ENCODE data around the gene EMCN.
"Not testable (repeated sequence)": the region's sequence is repeated elsewhere in the genome, so short reads cannot be mapped to it uniquely, and the experiment has no call there.

The EMCN gene

DNA sequence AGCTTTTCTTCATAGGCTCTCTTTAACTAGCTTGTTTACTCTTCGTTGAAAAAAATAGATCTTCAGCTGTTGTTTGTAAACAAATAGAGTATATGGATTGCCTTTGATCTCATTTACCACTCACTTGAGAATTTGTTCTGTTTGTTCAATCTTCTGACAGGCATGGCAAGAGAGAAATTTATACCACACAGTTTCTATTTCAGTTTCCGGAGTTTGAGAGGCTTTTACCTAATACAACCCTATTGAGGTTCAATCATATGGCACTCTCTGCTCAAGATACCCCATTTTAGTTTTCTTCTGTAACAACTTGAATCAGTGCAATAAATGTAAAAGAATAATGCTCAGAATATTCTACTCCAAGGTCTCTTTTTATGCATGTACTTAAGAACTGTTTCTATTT is 148.0 kb downstream of the EMCN start:
- DNase-seq = no peak

DNA sequence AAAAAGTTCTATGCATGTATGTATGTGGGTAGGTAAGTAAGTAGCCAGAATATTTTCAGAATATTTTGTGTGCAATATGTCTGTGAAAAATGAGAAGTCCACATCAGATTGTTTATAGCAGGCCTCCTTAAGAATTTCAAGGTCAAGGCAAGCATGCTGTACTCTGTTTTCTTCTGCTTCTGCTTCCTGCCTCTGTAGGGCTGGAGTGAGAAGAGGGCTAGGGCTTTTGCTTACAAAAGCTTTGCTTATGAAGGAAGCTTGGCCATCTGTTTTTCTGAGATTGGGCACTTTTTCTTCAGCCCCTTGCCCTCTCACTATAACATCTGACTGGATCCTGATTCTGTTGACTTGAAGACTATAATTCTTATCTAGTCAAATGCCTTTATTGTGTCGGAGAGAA is 150.4 kb downstream of the EMCN start:
- DNase-seq = no peak

GRCh38 chr4:100366213-100366612 is 151.6 kb downstream of the EMCN start:
- no peak for DNase-seq

DNA sequence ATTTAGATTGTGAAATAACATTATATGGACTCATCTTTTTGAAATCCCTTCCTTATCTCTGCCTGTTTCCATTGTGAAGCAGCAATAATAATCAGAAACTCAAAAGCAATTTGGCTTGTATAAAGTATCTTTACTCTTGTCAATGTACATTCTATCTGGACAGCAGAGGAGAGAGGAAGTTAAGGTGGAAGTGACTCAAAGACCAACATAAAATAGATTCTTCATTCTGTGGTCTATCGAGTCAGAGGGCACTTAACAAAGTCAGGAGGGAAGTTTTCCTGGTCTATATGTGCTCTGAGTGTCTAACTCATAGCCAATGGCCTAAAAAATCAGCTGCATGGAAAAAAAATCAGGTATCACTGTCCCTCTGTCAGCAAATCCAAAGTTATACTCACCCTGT is 155.5 kb downstream of the EMCN start:
- no peak for DNase-seq

GRCh38 chr4:100361336-100361735 is 156.5 kb downstream of the EMCN start:
- DNase-seq = no peak

DNA sequence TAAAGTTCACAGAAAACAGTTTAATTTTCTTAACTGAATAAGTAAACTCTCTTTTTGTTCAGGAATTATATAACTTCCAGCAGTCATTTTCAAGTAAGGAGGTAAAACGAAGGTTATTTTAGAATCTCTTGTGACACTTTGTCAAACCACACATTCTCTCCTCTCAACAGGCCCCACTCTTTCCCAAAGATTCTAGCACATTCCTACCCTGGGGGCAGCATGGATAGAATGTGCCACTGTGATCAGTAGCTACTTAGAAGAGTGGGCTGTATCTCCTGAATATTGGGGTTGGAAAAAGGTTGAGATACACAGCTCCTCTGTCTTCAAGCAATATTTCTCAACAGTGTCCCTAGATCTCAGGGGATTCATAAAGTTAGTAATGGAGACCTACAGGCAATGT is 157.6 kb downstream of the EMCN start:
- DNase-seq = no peak

- DNase-seq = no peak
Observed at GRCh38 chr4:100359441-100359840, 158.4 kb downstream of the EMCN start.

DNA sequence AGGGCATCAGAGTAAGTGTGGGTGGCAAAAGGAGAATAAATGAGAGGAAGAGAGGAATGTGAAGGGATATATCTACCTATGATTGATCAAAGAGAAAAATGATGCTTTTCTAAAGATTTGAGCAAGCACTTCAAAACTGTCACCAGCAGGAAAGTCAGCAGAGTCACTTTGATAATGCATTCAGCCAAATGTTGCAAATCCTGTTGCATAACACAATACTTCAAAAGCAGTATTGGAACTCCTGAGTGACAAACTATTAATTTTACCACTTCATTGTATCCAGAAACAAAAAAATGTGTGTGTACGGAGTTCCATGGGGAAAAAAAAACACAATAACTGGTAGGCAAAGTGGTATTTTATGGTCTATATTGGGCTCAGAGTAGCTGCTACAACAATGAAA is 160.3 kb downstream of the EMCN start:
- no peak for DNase-seq

- no peak for DNase-seq
Observed at GRCh38 chr4:100356172-100356571, 161.7 kb downstream of the EMCN start.

DNA sequence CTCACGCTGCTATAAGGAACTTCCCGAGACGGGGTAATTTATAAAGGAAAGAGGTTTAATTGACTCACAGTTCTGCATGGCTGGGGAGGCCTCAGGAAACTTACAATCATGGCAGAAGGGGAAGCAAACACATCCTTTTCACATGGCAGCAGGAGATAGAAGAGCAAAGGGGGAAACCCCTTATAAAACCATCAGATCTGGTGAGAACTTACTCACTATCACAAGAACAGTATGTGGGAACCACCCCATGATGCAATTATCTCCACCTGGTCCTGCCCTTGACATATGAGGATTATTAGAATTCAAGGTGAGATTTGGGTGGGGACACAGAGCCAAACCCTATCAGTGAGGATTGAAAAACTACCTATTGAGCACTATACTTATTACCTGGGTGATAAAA is 165.5 kb downstream of the EMCN start:
- not testable (repeated sequence) for DNase-seq

DNA sequence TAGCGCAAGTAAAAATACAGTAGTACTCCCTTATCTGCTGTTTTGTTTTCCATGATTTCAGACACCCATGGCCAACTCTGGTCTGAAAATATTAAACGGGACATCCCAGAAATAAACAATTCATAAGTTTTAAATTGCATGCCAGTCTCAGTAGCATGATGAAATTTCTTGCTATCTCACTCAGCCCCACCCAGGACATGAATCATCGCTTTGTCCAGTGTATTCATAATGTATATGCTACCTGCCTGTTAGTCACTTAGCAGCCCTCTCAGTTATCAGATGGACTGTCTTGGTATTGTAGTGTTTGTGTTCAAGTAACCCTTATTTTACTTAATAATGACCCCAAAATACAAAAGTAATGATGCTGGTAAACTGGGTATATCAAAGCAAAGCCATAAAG is 169.3 kb downstream of the EMCN start:
- no peak for DNase-seq

DNA sequence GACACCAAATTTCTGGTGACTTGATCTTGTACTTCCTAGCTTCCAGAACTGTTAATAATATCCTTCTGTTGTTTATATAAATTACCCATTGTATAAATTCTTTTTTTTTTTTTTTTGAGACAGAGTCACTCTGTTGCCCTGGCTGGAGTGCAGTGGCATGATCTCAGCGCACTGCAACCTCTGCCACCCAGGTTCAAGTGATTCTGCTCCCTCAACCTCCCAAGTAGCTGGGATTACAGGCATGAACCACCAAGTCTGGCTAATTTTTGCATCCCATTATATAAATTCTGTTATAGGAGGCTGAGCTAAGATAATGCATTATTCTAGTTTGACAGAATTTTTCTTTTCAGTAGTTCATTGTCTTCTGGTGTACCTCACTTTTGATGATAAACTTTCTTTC is 170.6 kb downstream of the EMCN start:
- DNase-seq = no peak

DNA sequence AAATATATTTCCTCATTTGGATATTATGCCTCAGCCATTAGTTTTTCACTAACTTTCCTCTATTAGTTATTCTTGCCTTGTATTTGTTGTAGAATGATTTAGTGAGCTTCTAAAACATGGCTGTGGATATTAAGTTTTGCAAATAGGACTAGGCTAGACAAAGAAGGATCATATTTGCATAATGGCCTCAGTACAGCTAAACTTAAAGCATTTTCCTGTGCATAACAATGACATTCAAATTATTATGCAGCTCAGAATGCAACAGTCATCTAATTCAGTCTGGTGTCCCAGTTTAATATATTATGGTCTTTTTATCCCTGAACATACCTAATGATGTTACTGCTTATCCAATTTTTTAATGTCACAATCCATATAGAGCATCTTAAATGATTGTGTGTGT is 172.2 kb downstream of the EMCN start:
- no peak for DNase-seq
